OCI-LY3 (cell line): Measurements from ENCODE around the gene GSK3B.

ENCODE experiments used
- H2AFZ ChIP-seq: fragments of 200-600, 300-600 bp; shearing (Covaris generic); 2 replicates; pipeline ENCODE4 v1.6.0; 2014; ENCODE audit warnings: antibody characterized with exemption, low read depth, low read length
- H3K27ac ChIP-seq: fragments of 200-600, 300-600 bp; sonication (generic); 2 replicates; pipeline ENCODE4 v1.5.1; 2014; ENCODE audit warnings: mild to moderate bottlenecking, low read length, moderate library complexity, mixed read lengths
- H3K27me3 ChIP-seq: fragments of 200-600, 300-600 bp; sonication (generic); 2 replicates; pipeline ENCODE4 v1.6.1; 2014; ENCODE audit warnings: low read depth, low read length, mixed read lengths
- H3K36me3 ChIP-seq: fragments of 200-600, 300-600 bp; sonication (generic); replicated peaks from 2 replicates; pipeline ENCODE3; 2014; ENCODE audit warnings: low read depth, low read length, mixed read lengths
- H3K4me1 ChIP-seq: fragments of 300-600, 200-600 bp; sonication (generic); 2 replicates; pipeline ENCODE4 v1.6.1; 2014; ENCODE audit warnings: low read length, mixed read lengths
- H3K4me2 ChIP-seq: fragments of 200-600, 300-600 bp; sonication (generic); 2 replicates; pipeline ENCODE4 v1.6.1; 2014; ENCODE audit warnings: low read length, mixed read lengths
- H3K4me3 ChIP-seq: fragments of 300-600, 200-600 bp; sonication (generic); 2 replicates; pipeline ENCODE4 v1.5.1; 2014; ENCODE audit warnings: antibody characterized with exemption, mild to moderate bottlenecking, low read length, moderate library complexity
- H3K79me2 ChIP-seq: fragments of 300-600, 200-600 bp; shearing (Covaris generic); 2 replicates; pipeline ENCODE4 v1.6.1; 2014; ENCODE audit warnings: mild to moderate bottlenecking, low read length, mixed read lengths
- H3K9ac ChIP-seq: fragments of 300-600, 200-600 bp; shearing (Covaris generic); 2 replicates; pipeline ENCODE4 v1.6.0; 2014; ENCODE audit warnings: mild to moderate bottlenecking, low read length, moderate library complexity
- H3K9me3 ChIP-seq: fragments of 200-600, 300-600 bp; shearing (Covaris generic); 2 replicates; pipeline ENCODE4 v1.6.1; 2014; ENCODE audit warnings: low read length, mixed read lengths; ENCODE audit not compliant: insufficient read depth
- H4K20me1 ChIP-seq: fragments of 200-600, 300-600 bp; sonication (generic); 2 replicates; pipeline ENCODE4 v1.6.1; 2016; ENCODE audit warnings: low read length, mixed read lengths; ENCODE audit not compliant: insufficient read depth
- CTCF ChIP-seq: fragments of 200-600, 300-600 bp; sonication (generic); IDR thresholded peaks from 2 replicates; pipeline ENCODE4 v1.5.1; 2014; ENCODE audit warnings: antibody characterized with exemption, low read length, low read depth
- EZH2phosphoT487 ChIP-seq: fragments of 200-600 bp; shearing (Covaris generic); IDR thresholded peaks from 2 replicates; pipeline ENCODE4 v1.6.1; 2018; ENCODE audit warnings: antibody characterized with exemption, mixed run types, low read depth

The GSK3B gene

GRCh38 chr3:120102674-120103073 is 8.4 kb upstream of the GSK3B start:
- H3K27ac ChIP-seq = no peak overlapping the region
- H3K9me3 ChIP-seq = no peaks in the 10 kb centered on the region
- H3K36me3 ChIP-seq = peaks cover 4% of the 10 kb centered on the region
- no peak overlapping the region for H3K9ac ChIP-seq
- H3K4me1 ChIP-seq = peaks cover 23% of the 10 kb centered on the region
- no peak overlapping the region for H3K4me3 ChIP-seq
- H3K4me2 ChIP-seq = peak overlapping the region; percentile 40
- no peak for TF ChIP-seq EZH2phosphoT487
- TF ChIP-seq CTCF = no peak
- H4K20me1 ChIP-seq = no peaks in the 10 kb centered on the region
- no peak overlapping the region for H2AFZ ChIP-seq
- no peaks in the 10 kb centered on the region for H3K79me2 ChIP-seq
- H3K27me3 ChIP-seq = no peaks in the 10 kb centered on the region

GRCh38 chr3:120102232-120102631 is 8.0 kb upstream of the GSK3B start:
- H3K4me3 ChIP-seq = no peak overlapping the region
- no peak overlapping the region for H3K9ac ChIP-seq
- no peaks in the 10 kb centered on the region for H3K9me3 ChIP-seq
- peaks cover 23% of the 10 kb centered on the region for H3K4me1 ChIP-seq
- peaks cover 4% of the 10 kb centered on the region for H3K36me3 ChIP-seq
- TF ChIP-seq CTCF (no peak), EZH2phosphoT487 (no peak)
- H2AFZ ChIP-seq = no peak overlapping the region
- H3K27me3 ChIP-seq = no peaks in the 10 kb centered on the region
- H4K20me1 ChIP-seq = no peaks in the 10 kb centered on the region
- H3K79me2 ChIP-seq = peaks cover 3% of the 10 kb centered on the region
- H3K27ac ChIP-seq = no peak overlapping the region
- H3K4me2 ChIP-seq = no peak overlapping the region

- TF ChIP-seq CTCF (no peak), EZH2phosphoT487 (no peak)
- H3K4me2 ChIP-seq = no peak overlapping the region
- H3K27me3 ChIP-seq = no peaks in the 10 kb centered on the region
- H3K4me1 ChIP-seq = peaks cover 23% of the 10 kb centered on the region
- H3K4me3 ChIP-seq = no peak overlapping the region
- no peaks in the 10 kb centered on the region for H3K9me3 ChIP-seq
- H3K36me3 ChIP-seq = peaks cover 4% of the 10 kb centered on the region
- no peak overlapping the region for H3K9ac ChIP-seq
- no peak overlapping the region for H2AFZ ChIP-seq
- no peaks in the 10 kb centered on the region for H4K20me1 ChIP-seq
- peaks cover 9% of the 10 kb centered on the region for H3K79me2 ChIP-seq
- no peak overlapping the region for H3K27ac ChIP-seq
These were observed 7.4 kb upstream of the GSK3B start for GRCh38 chr3:120101624-120102023.

- Histone ChIP-seq H3K79me2 (peaks cover 18% of the 10 kb centered on the region), H3K4me2 (no peak overlapping the region), H3K9ac (no peak overlapping the region), H2AFZ (no peak overlapping the region), H3K27ac (no peak overlapping the region), H3K9me3 (no peaks in the 10 kb centered on the region), H3K27me3 (no peaks in the 10 kb centered on the region), H3K36me3 (peaks cover 4% of the 10 kb centered on the region), H3K4me3 (no peak overlapping the region), H4K20me1 (no peaks in the 10 kb centered on the region), H3K4me1 (peaks cover 23% of the 10 kb centered on the region)
- TF ChIP-seq EZH2phosphoT487 = no peak
- no peak for TF ChIP-seq CTCF
These were observed 6.5 kb upstream of the GSK3B start for GRCh38 chr3:120100711-120101110.
